Bronchial epithelial cell (primary cell): ENCODE results near the gene UCN3. TPM values are rescaled to one million over a fixed set of nuclear protein-coding genes. Genes with fewer than 3 reads are reported as not detected.
A peak's percentile ranks its signal among the peaks of the same experiment; 100 is the strongest.

ENCODE experiments used
- DNase-seq: peaks from one replicate; pipeline ENCODE4 v3.0.0-alpha.2; 2010; ENCODE audit warnings: low read depth
- FAIRE-seq: peaks from 2 replicates; lab custom pipeline; 2011; peaks lifted over from hg19 to GRCh38; lab: Jason Lieb, UNC
- H3K27me3 ChIP-seq: 2 replicates; pipeline ENCODE4 v1.5.1; 2011; ENCODE audit warnings: low read length; ENCODE audit not compliant: control insufficient read depth, insufficient read depth
- H3K36me3 ChIP-seq: 2 replicates; pipeline ENCODE4 v1.5.1; 2011; ENCODE audit warnings: low read length; ENCODE audit not compliant: control insufficient read depth, insufficient read depth
- H3K4me3 ChIP-seq: 2 replicates; pipeline ENCODE4 v1.5.1; 2011; ENCODE audit warnings: mild to moderate bottlenecking, low read depth, low read length, control low read depth
- total RNA-seq: library from RNA; depleted of rRNA; stranded (reverse); fragments of >200 nt; gene quantifications from 2 replicates; pipeline ENCODE4 v1.2.1, GENCODE V29; 2014
- TF ChIP-seq, protein P1 (sequence below): IDR thresholded peaks from 2 replicates; pipeline ENCODE4 v1.5.1; 2011; ENCODE audit warnings: mild to moderate bottlenecking, moderate library complexity, low read length, control low read depth, inconsistent platforms; ENCODE audit not compliant: insufficient read depth, severe bottlenecking

The UCN3 gene
- total RNA-seq, 1 donor from 2014 or later = not detected

- FAIRE-seq (no peak), DNase-seq (no peak)
- H3K36me3 ChIP-seq = no peaks in the 10 kb centered on the region
- TF ChIP-seq, protein P1, sequence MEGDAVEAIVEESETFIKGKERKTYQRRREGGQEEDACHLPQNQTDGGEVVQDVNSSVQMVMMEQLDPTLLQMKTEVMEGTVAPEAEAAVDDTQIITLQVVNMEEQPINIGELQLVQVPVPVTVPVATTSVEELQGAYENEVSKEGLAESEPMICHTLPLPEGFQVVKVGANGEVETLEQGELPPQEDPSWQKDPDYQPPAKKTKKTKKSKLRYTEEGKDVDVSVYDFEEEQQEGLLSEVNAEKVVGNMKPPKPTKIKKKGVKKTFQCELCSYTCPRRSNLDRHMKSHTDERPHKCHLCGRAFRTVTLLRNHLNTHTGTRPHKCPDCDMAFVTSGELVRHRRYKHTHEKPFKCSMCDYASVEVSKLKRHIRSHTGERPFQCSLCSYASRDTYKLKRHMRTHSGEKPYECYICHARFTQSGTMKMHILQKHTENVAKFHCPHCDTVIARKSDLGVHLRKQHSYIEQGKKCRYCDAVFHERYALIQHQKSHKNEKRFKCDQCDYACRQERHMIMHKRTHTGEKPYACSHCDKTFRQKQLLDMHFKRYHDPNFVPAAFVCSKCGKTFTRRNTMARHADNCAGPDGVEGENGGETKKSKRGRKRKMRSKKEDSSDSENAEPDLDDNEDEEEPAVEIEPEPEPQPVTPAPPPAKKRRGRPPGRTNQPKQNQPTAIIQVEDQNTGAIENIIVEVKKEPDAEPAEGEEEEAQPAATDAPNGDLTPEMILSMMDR = no peak
- H3K4me3 ChIP-seq = no peak overlapping the region
- H3K27me3 ChIP-seq = no peaks in the 10 kb centered on the region
These were observed 20.8 kb upstream of the UCN3 start for GRCh38 chr10:5343979-5344378.

DNA sequence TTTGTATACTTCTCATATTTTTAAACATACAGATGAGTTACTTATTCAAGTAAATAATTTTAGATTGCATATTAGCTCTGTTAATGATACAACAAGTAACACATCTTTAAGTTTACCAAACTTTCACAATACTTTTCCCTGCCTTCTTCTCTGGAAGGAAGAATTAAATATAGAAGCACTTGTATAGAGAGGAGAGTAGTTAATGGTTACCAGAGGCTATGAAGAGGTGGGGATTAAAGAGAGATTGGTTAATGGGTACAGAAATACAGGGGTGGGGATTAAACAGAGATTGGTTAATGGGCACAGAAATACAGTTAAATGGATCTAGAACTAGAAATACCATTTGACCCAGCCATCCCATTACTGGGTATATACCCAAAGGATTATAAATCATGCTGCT is 20.0 kb upstream of the UCN3 start:
- FAIRE-seq (no peak), DNase-seq (no peak)
- Histone ChIP-seq H3K36me3 (no peaks in the 10 kb centered on the region), H3K4me3 (no peak overlapping the region), H3K27me3 (no peaks in the 10 kb centered on the region)
- TF ChIP-seq, protein P1 = no peak

DNA sequence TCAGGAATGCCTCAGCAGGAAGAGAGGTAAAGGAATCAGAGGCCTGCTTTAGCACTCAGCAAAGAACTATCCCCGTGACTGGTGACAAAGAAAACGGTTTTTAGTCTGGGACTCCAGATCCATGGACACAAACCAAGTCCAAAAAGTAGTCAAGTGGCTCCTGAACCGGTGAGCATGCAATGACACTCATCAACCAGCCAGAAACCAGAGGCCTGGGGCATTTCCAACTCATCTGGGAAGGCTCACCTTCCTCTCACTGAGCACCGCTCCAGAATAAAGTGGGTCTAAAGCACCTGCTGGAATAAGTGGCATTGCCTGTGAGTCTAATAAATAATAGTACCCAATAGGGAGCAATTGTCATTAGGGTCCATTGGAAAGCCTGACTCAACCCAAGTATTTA is 17.9 kb upstream of the UCN3 start:
- H3K4me3 ChIP-seq = no peak overlapping the region
- TF ChIP-seq, protein P1 = no peak
- H3K27me3 ChIP-seq = no peaks in the 10 kb centered on the region
- H3K36me3 ChIP-seq = no peaks in the 10 kb centered on the region
- no peak for DNase-seq
- FAIRE-seq = no peak

- H3K27me3 ChIP-seq = no peaks in the 10 kb centered on the region
- TF ChIP-seq, protein P1 = no peak
- H3K36me3 ChIP-seq = no peaks in the 10 kb centered on the region
- no peak overlapping the region for H3K4me3 ChIP-seq
- DNase-seq (peak; percentile 54), FAIRE-seq (no peak)
These were observed 15.4 kb upstream of the UCN3 start for GRCh38 chr10:5349362-5349761.

DNA sequence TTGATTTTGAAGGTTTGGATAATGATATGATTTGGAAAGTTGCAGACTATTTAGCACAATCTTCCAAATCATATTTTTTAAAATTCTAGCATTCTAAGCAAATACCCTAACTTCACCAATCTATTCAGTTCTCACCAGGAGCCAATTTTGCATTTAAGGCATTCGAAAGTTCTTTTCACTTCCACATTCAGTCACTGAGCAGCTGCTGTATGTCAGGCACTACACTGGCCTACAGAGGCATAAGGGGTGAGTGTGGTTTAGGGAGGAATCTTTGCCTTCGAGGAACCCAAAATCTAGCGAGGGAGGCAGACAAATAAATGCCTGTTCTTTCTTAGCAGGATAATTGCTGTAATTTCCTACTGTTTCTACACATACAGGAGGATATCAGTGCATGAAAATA is 10.7 kb upstream of the UCN3 start:
- DNase-seq (no peak), FAIRE-seq (no peak)
- H3K4me3 ChIP-seq = no peak overlapping the region
- TF ChIP-seq, protein P1 = no peak
- H3K36me3 ChIP-seq = no peaks in the 10 kb centered on the region
- no peaks in the 10 kb centered on the region for H3K27me3 ChIP-seq

DNA sequence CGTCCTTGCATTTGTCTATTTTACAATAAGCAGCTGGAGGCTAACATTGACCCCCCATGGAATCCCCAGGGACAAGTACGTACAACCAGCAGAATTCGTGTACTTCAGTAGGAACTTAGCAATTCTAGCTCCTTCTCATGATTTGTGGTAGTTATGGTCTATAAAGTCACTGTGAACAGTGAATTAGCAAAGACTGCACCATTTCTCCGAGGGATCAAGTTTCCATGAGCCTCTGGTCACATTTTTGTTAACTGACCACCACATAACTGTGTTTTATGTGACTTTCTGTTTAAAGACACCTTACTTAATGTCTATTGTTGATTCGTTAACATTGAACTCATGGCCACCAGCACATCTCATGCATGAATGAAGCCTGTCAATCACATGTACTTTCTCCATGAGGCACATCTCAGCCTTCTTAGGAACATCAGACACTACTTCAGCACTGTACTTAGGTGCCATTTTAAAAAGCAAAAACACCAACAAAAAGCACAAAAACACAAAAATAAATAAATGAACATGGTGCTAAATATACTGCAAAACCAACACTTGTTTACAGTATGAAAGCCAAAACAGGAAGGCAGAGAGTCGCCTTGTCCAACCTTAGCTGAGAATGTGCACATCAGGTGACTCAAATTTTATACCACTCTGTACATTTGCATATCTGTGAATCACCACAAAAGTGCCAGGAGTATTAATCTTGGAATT is 9.0 kb upstream of the UCN3 start:
- Histone ChIP-seq H3K36me3 (no peaks in the 10 kb centered on the region), H3K4me3 (no peak overlapping the region), H3K27me3 (no peaks in the 10 kb centered on the region)
- TF ChIP-seq, protein P1 = no peak
- no peak for FAIRE-seq
- DNase-seq = peak; percentile 17
